ENCODE data around the gene S100A12.

DNA sequence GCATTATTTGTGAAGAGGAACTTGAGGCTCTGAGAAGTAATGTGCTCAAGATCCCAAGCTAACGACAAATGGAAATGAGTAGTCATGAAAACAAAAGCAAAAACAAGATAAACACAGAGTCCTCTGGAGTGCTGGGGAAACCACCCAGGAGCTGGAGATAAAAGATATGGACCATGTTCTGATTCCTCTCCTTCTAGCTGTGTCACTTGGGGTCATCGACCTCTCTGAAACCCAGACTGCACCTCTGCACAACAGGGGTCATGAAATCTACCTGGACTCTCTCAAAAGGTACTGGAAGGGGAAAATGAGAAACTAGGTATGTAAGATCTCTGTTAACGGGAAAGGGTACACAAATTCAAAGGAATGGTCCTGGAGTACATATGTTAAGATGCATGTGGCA is 33.2 kb downstream of the S100A12 start:
- TF ChIP-seq, protein P1, sequence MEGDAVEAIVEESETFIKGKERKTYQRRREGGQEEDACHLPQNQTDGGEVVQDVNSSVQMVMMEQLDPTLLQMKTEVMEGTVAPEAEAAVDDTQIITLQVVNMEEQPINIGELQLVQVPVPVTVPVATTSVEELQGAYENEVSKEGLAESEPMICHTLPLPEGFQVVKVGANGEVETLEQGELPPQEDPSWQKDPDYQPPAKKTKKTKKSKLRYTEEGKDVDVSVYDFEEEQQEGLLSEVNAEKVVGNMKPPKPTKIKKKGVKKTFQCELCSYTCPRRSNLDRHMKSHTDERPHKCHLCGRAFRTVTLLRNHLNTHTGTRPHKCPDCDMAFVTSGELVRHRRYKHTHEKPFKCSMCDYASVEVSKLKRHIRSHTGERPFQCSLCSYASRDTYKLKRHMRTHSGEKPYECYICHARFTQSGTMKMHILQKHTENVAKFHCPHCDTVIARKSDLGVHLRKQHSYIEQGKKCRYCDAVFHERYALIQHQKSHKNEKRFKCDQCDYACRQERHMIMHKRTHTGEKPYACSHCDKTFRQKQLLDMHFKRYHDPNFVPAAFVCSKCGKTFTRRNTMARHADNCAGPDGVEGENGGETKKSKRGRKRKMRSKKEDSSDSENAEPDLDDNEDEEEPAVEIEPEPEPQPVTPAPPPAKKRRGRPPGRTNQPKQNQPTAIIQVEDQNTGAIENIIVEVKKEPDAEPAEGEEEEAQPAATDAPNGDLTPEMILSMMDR (IDR thresholded peaks at IDR 0.05), result no peak
- no peak for TF ChIP-seq POLR2A (IDR thresholded peaks at IDR 0.05)
